Endothelial cell (in vitro differentiated cells): ENCODE results near the gene MIS18A. TPM values are rescaled to one million over a fixed set of nuclear protein-coding genes. Genes with fewer than 3 reads are reported as not detected.

Source experiments
- DNase-seq: peaks from one replicate; pipeline ENCODE4 v3.0.0; 2021; ENCODE audit warnings: low spot score
- H3K27ac Mint-ChIP-seq: one replicate; pipeline ENCODE4 v1.8.0; 2021; ENCODE audit warnings: mixed read lengths, inconsistent platforms; ENCODE audit not compliant: unreplicated experiment
- H3K27me3 Mint-ChIP-seq: one replicate; pipeline ENCODE4 v1.8.0; 2021; ENCODE audit warnings: mild to moderate bottlenecking, moderate library complexity, mixed read lengths, inconsistent platforms; ENCODE audit not compliant: unreplicated experiment
- H3K36me3 Mint-ChIP-seq: one replicate; pipeline ENCODE4 v1.8.0; 2021; ENCODE audit warnings: mild to moderate bottlenecking, low read depth, mixed read lengths, inconsistent platforms; ENCODE audit not compliant: unreplicated experiment
- H3K4me1 Mint-ChIP-seq: one replicate; pipeline ENCODE4 v1.8.0; 2021; ENCODE audit warnings: mild to moderate bottlenecking, mixed read lengths, inconsistent platforms; ENCODE audit not compliant: unreplicated experiment
- H3K4me3 Mint-ChIP-seq: one replicate; pipeline ENCODE4 v1.8.0; 2021; ENCODE audit warnings: mild to moderate bottlenecking, mixed read lengths, inconsistent platforms; ENCODE audit not compliant: unreplicated experiment
- H3K9me3 Mint-ChIP-seq: one replicate; pipeline ENCODE4 v1.8.0; 2021; ENCODE audit warnings: mixed read lengths, inconsistent platforms; ENCODE audit not compliant: unreplicated experiment
- CTCF ChIP-seq: fragments of 200-600 bp; sonication (generic); IDR thresholded peaks from one replicate; pipeline ENCODE4 v1.5.0; 2021; ENCODE audit warnings: antibody characterized with exemption; ENCODE audit not compliant: unreplicated experiment
- total RNA-seq: library from RNA; stranded (reverse); fragmentation: NEBNext Ultra II Directional; extraction: Animal tissue kit (Norgen Biotek cat#: 25700); gene quantifications from one replicate; pipeline ENCODE4 v1.2.1, GENCODE V29; 2021; ENCODE audit not compliant: unreplicated experiment

MIS18A gene
- total RNA-seq, 1 donor from 2014 or later: 17.2 TPM

- no peaks in the 10 kb centered on the region for H3K9me3 Mint-ChIP-seq
- H3K4me3 Mint-ChIP-seq: no peak overlapping the region
- peaks cover 3% of the 10 kb centered on the region for H3K27me3 Mint-ChIP-seq
- H3K27ac Mint-ChIP-seq: no peak overlapping the region
- DNase-seq: no peak
- no peak for TF ChIP-seq CTCF
- H3K36me3 Mint-ChIP-seq: no peaks in the 10 kb centered on the region
- H3K4me1 Mint-ChIP-seq: peaks cover 2% of the 10 kb centered on the region
These were observed 37.8 kb downstream of the MIS18A start for GRCh38 chr21:32240851-32241687.

GRCh38 chr21:32239551-32239950 is 39.3 kb downstream of the MIS18A start:
- no peak for DNase-seq
- TF ChIP-seq CTCF: no peak
- H3K27ac Mint-ChIP-seq: no peak overlapping the region
- no peak overlapping the region for H3K4me3 Mint-ChIP-seq
- peaks cover 2% of the 10 kb centered on the region for H3K4me1 Mint-ChIP-seq
- peaks cover 4% of the 10 kb centered on the region for H3K27me3 Mint-ChIP-seq
- peaks cover under 1% of the 10 kb centered on the region for H3K36me3 Mint-ChIP-seq
- no peaks in the 10 kb centered on the region for H3K9me3 Mint-ChIP-seq

GRCh38 chr21:32238063-32238462 is 40.8 kb downstream of the MIS18A start:
- H3K36me3 Mint-ChIP-seq: peaks cover 3% of the 10 kb centered on the region
- no peak for TF ChIP-seq CTCF
- H3K4me1 Mint-ChIP-seq: peaks cover 2% of the 10 kb centered on the region
- H3K27me3 Mint-ChIP-seq: peaks cover 4% of the 10 kb centered on the region
- no peaks in the 10 kb centered on the region for H3K9me3 Mint-ChIP-seq
- H3K27ac Mint-ChIP-seq: no peak overlapping the region
- no peak overlapping the region for H3K4me3 Mint-ChIP-seq
- no peak for DNase-seq

- Mint-ChIP-seq H3K27ac (no peak overlapping the region), H3K27me3 (peaks cover 4% of the 10 kb centered on the region), H3K36me3 (peaks cover 3% of the 10 kb centered on the region), H3K4me3 (no peak overlapping the region), H3K4me1 (peaks cover 2% of the 10 kb centered on the region), H3K9me3 (no peaks in the 10 kb centered on the region)
- TF ChIP-seq CTCF: no peak
- no peak for DNase-seq
These were observed 41.8 kb downstream of the MIS18A start for GRCh38 chr21:32237021-32237420.

GRCh38 chr21:32233722-32234301 is 45.0 kb downstream of the MIS18A start:
- H3K9me3 Mint-ChIP-seq: no peaks in the 10 kb centered on the region
- no peak overlapping the region for H3K4me3 Mint-ChIP-seq
- H3K36me3 Mint-ChIP-seq: peaks cover 3% of the 10 kb centered on the region
- no peak for TF ChIP-seq CTCF
- H3K27me3 Mint-ChIP-seq: peaks cover 4% of the 10 kb centered on the region
- no peak overlapping the region for H3K27ac Mint-ChIP-seq
- DNase-seq: no peak
- no peaks in the 10 kb centered on the region for H3K4me1 Mint-ChIP-seq
